ENCODE results near the gene THEMIS. TPM values are rescaled to one million over a fixed set of nuclear protein-coding genes. Genes with fewer than 3 reads are reported as not detected.

THEMIS gene
- total RNA-seq, 6 experiments from 2014 or later, result 0.12 to 0.28 (median 0.25) TPM

GRCh38 chr6:127880429-127880828 is 20.4 kb downstream of the THEMIS start:
- Mint-ChIP-seq H3K36me3 (ENCODE audit: low read depth) (no peaks in the 10 kb centered on the region), H3K27ac (no peak overlapping the region), H3K9me3 (no peaks in the 10 kb centered on the region), H3K27me3 (ENCODE audit: insufficient read depth) (no peaks in the 10 kb centered on the region), H3K4me3 (no peak overlapping the region), H3K4me1 (ENCODE audit: low read depth) (peaks cover 11% of the 10 kb centered on the region)
- DNase-seq, result no peak
- TF ChIP-seq CTCF (IDR thresholded peaks at IDR 0.05), result no peak

- H3K27me3 Mint-ChIP-seq (ENCODE audit: insufficient read depth), result no peaks in the 10 kb centered on the region
- peak; percentile 28 for DNase-seq
- no peaks in the 10 kb centered on the region for H3K9me3 Mint-ChIP-seq
- no peak for TF ChIP-seq CTCF (IDR thresholded peaks at IDR 0.05)
- peaks cover 11% of the 10 kb centered on the region for H3K4me1 Mint-ChIP-seq (ENCODE audit: low read depth)
- H3K27ac Mint-ChIP-seq, result no peak overlapping the region; the same call in 1 of the 2 replicates
- H3K4me3 Mint-ChIP-seq, result peak overlapping the region; percentile 72
- H3K36me3 Mint-ChIP-seq (ENCODE audit: low read depth), result no peaks in the 10 kb centered on the region
Measured at GRCh38 chr6:127879685-127880084, 21.2 kb downstream of the THEMIS start.

- Mint-ChIP-seq H3K27me3 (ENCODE audit: insufficient read depth) (no peaks in the 10 kb centered on the region), H3K9me3 (no peaks in the 10 kb centered on the region; the same call in 1 of the 2 replicates), H3K4me3 (no peak overlapping the region), H3K27ac (no peak overlapping the region), H3K4me1 (ENCODE audit: low read depth) (peaks cover 11% of the 10 kb centered on the region), H3K36me3 (ENCODE audit: low read depth) (peaks cover 3% of the 10 kb centered on the region; the same call in 1 of the 2 replicates)
- no peak for DNase-seq
- no peak for TF ChIP-seq CTCF (IDR thresholded peaks at IDR 0.05)
Measured at GRCh38 chr6:127878115-127878514, 22.7 kb downstream of the THEMIS start.

GRCh38 chr6:127877231-127877630 is 23.6 kb downstream of the THEMIS start:
- DNase-seq, result no peak
- Mint-ChIP-seq H3K36me3 (ENCODE audit: low read depth) (peaks cover 6% of the 10 kb centered on the region; the same call in 1 of the 2 replicates), H3K27me3 (ENCODE audit: insufficient read depth) (no peaks in the 10 kb centered on the region), H3K4me3 (no peak overlapping the region), H3K4me1 (ENCODE audit: low read depth) (peaks cover 11% of the 10 kb centered on the region), H3K27ac (no peak overlapping the region), H3K9me3 (no peaks in the 10 kb centered on the region; the same call in 1 of the 2 replicates)
- no peak for TF ChIP-seq CTCF (IDR thresholded peaks at IDR 0.05)

- Mint-ChIP-seq H3K9me3 (no peaks in the 10 kb centered on the region; the same call in 1 of the 2 replicates), H3K27ac (no peak overlapping the region), H3K36me3 (ENCODE audit: low read depth) (peaks cover 6% of the 10 kb centered on the region; the same call in 1 of the 2 replicates), H3K27me3 (ENCODE audit: insufficient read depth) (no peaks in the 10 kb centered on the region), H3K4me3 (no peak overlapping the region), H3K4me1 (ENCODE audit: low read depth) (peaks cover 7% of the 10 kb centered on the region)
- no peak for DNase-seq
- no peak for TF ChIP-seq CTCF (IDR thresholded peaks at IDR 0.05)
Measured at GRCh38 chr6:127869772-127870404, 31.0 kb downstream of the THEMIS start.
